Body of pancreas (tissue), 4 donors: Measurements from ENCODE around the gene OTUB2. TPM values are rescaled to one million over a fixed set of nuclear protein-coding genes. Genes with fewer than 3 reads are reported as not detected.

Experiments used
- ATAC-seq: fragments of 150-250 bp; one replicate; pipeline ENCODE4 v1.9.1; 2016
- DNase-seq, 4 donors: peaks; one replicate each; pipeline ENCODE4 v3.0.0-alpha.2; 2019
- H3K27ac ChIP-seq, 4 donors: fragments of 200-600 bp; sonication (generic); 1 replicate in 3 of 4; 2 replicates in 1 of 4; pipeline versions ENCODE4 v1.5.1 to v1.6.1; 2016 to 2019; ENCODE audit warnings: mild to moderate bottlenecking in 1 of 4, mixed read lengths in 1 of 4, moderate library complexity in 1 of 4
- H3K27me3 ChIP-seq, 2 donors: fragments of 200-600 bp; sonication (generic); one replicate each; pipeline ENCODE4 v1.6.0; 2016; ENCODE audit warnings: mild to moderate bottlenecking in 1 of 2
- H3K36me3 ChIP-seq, 2 donors: fragments of 200-600 bp; sonication (generic); replicated peaks in 1 of 2; 2 replicates each; pipeline ENCODE4 v1.5.1; 2016; ENCODE audit warnings: low read depth in 2 of 2; ENCODE audit not compliant: insufficient read depth in 1 of 2
- H3K4me1 ChIP-seq: fragments of 200-600 bp; sonication (generic); one replicate; pipeline ENCODE4 v1.6.0; 2016
- H3K4me3 ChIP-seq, 2 donors: fragments of 200-600 bp; sonication (generic); 1 replicate in 1 of 2; 2 replicates in 1 of 2; pipeline ENCODE4 v1.5.1; 2016 to 2019
- H3K9me3 ChIP-seq, 3 donors: fragments of 200-600 bp; sonication (generic); 1 replicate in 2 of 3; 2 replicates in 1 of 3; pipeline ENCODE4 v1.5.1; 2016
- POLR2A ChIP-seq, 3 donors: fragments of 450-650 bp; IDR thresholded peaks; one replicate each; pipeline ENCODE4 v1.6.1; 2016; ENCODE audit warnings: antibody characterized with exemption in 3 of 3, mild to moderate bottlenecking in 2 of 3
- whole genome bisulfite sequencing, 2 donors: methylation state at CpG; one replicate each; pipeline ENCODE4 v1.1.5; 2017; 5-methylcytosine and 5-hydroxymethylcytosine counted together
- intact Hi-C: fragments of 100-400 bp; cut with DNase I; formaldehyde crosslinking; loops from one replicate; pipeline ENCODE4 v1.15.1; 2023
- total RNA-seq, 2 donors: library from RNA; depleted of rRNA; stranded (reverse); fragments of >200 nt; gene quantifications; one replicate each; pipeline ENCODE4 v1.1.0, GENCODE V29; 2016
- TF ChIP-seq, protein P1 (sequence below), 7 experiments: fragments of 450-650 bp in 4 of 7; fragments of 200-600 bp in 3 of 7; sonication (generic) in 3 of 7; IDR thresholded peaks; one replicate each; pipeline ENCODE4 v1.5.1; 2016 to 2019; ENCODE audit warnings: antibody characterized with exemption in 7 of 7

Gene OTUB2
- total RNA-seq, 2 donors from 2014 or later = 0.33 to 1.8 TPM

DNA sequence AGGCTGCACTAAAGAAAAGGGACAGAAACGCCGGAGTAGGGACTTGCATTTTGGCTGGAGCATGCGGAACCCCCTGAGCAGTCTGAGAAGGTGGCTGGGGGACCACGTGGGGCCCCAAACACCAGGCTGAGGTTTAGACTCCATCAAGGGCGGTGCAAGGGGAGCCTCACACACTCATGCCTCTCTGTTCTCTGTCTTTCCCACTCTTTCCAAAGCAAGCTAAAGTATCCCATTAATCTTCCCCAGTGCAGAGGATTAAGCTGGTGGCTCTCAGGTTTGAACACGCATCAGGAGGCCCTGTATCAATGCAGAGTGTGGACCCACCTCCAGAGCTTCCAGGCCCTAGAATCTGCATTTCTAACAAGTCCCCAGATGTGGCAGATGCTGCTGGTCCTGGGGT is 15.5 kb upstream of the OTUB2 start:
- DNase-seq = no peak
- Histone ChIP-seq H3K27ac (no peak overlapping the region), H3K4me3 (no peak overlapping the region), H3K4me1 (no peaks in the 10 kb centered on the region), H3K27me3 (no peaks in the 10 kb centered on the region), H3K36me3 (no peaks in the 10 kb centered on the region), H3K9me3 (no peaks in the 10 kb centered on the region)
- WGBS, 2 donors = 84 to 85% methylated on average over 6 of the region's 6 CpGs
- no peak for ATAC-seq
- intact Hi-C loops = no loop called here
- TF ChIP-seq, protein P1, sequence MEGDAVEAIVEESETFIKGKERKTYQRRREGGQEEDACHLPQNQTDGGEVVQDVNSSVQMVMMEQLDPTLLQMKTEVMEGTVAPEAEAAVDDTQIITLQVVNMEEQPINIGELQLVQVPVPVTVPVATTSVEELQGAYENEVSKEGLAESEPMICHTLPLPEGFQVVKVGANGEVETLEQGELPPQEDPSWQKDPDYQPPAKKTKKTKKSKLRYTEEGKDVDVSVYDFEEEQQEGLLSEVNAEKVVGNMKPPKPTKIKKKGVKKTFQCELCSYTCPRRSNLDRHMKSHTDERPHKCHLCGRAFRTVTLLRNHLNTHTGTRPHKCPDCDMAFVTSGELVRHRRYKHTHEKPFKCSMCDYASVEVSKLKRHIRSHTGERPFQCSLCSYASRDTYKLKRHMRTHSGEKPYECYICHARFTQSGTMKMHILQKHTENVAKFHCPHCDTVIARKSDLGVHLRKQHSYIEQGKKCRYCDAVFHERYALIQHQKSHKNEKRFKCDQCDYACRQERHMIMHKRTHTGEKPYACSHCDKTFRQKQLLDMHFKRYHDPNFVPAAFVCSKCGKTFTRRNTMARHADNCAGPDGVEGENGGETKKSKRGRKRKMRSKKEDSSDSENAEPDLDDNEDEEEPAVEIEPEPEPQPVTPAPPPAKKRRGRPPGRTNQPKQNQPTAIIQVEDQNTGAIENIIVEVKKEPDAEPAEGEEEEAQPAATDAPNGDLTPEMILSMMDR (IDR thresholded peaks at IDR 0.05) = no peak
- TF ChIP-seq POLR2A (IDR thresholded peaks at IDR 0.05) = no peak

DNA sequence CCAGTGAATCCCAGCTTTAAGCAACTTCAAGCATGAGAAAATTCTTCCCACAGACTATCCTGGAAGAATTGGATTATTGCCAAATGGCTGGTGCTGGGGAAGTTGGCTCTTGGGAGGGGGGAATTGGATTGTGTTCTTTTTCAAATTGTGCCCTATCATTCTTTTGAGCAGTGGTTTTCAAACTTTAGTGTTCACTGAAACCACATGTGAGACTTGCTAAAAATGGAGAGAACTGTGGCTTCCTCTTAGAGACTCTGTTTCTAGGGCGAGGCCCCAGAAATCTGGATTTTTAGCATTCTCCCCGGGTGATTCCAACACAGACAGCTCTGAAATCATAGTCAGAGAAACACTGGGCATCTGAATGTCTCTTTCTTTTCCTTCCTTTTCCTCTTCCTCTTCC is 14.3 kb upstream of the OTUB2 start:
- WGBS, 2 donors = 69 to 76% methylated on average over 2 of the region's 2 CpGs
- H3K27me3 ChIP-seq = no peaks in the 10 kb centered on the region
- no peaks in the 10 kb centered on the region for H3K9me3 ChIP-seq
- ATAC-seq (no peak), DNase-seq (no peak)
- no peak overlapping the region for H3K27ac ChIP-seq
- H3K36me3 ChIP-seq = no peaks in the 10 kb centered on the region
- H3K4me3 ChIP-seq = no peak overlapping the region
- intact Hi-C loops = no loop called here
- TF ChIP-seq, protein P1 (IDR thresholded peaks at IDR 0.05) = no peak
- TF ChIP-seq POLR2A (IDR thresholded peaks at IDR 0.05) = no peak
- H3K4me1 ChIP-seq = no peaks in the 10 kb centered on the region

DNA sequence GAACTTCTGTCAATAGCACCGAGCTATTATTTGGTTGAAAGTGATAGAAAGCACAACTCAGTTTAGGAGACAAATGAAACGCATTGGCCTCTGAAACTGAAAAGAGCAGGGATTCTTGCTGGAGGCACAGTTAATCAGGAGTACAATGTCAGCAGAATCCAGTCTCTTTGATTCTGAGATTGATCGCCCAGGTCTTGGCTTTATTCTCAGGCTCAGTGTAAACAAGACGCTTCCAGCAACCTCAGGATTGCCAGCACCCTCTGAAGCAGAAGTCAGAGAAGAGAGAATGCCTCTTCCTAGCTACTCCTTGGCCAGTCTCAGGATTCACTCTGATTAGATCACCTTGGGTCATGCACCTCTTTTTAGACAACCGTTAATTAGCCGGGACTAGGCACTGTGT is 11.8 kb upstream of the OTUB2 start:
- 64 to 70% methylated on average over 6 of the region's 6 CpGs for WGBS, 2 donors

DNA sequence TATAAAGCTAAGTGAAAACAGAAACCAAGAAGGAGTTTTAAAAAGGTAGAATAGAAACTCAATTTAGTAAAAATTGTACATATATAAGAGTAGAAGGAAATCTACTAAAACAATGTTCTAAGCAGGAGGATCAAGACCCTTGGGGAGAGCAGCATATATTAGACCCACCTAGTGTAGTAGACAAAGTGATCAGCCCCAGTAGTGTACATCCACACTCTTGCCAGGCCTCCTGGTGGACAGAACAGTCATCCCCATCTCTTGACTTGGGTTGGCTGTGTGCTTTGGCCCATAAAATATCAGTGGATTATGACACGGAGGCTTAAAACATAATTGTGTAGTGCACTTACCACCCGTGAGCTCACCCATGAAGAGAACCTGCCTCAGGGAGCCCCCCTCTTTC is 10.9 kb upstream of the OTUB2 start:
- intact Hi-C loops = no loop called here
- WGBS, 2 donors = 89% methylated on average over 2 of the region's 2 CpGs; no CpG with 5 or more reads in 1 of the 2 donors
- no peak overlapping the region for H3K27ac ChIP-seq
- H3K36me3 ChIP-seq = no peaks in the 10 kb centered on the region
- peaks cover 6% of the 10 kb centered on the region for H3K4me1 ChIP-seq
- ATAC-seq (no peak), DNase-seq (no peak)
- H3K27me3 ChIP-seq = no peaks in the 10 kb centered on the region
- TF ChIP-seq POLR2A (IDR thresholded peaks at IDR 0.05) = no peak
- TF ChIP-seq, protein P1 (IDR thresholded peaks at IDR 0.05) = no peak
- H3K4me3 ChIP-seq = no peak overlapping the region
- H3K9me3 ChIP-seq = no peaks in the 10 kb centered on the region

More for the DNA sequence above, 11.8 kb upstream of the OTUB2 start:
- no peak overlapping the region for H3K4me3 ChIP-seq
- TF ChIP-seq, protein P1 (IDR thresholded peaks at IDR 0.05) = no peak
- no peak for TF ChIP-seq POLR2A (IDR thresholded peaks at IDR 0.05)
- no peak for DNase-seq
- H3K36me3 ChIP-seq = no peaks in the 10 kb centered on the region
- no peaks in the 10 kb centered on the region for H3K27me3 ChIP-seq
- H3K9me3 ChIP-seq = no peaks in the 10 kb centered on the region
- intact Hi-C loops = no loop called here
- no peak overlapping the region for H3K27ac ChIP-seq
- ATAC-seq = no peak
- H3K4me1 ChIP-seq = peaks cover 2% of the 10 kb centered on the region

DNA sequence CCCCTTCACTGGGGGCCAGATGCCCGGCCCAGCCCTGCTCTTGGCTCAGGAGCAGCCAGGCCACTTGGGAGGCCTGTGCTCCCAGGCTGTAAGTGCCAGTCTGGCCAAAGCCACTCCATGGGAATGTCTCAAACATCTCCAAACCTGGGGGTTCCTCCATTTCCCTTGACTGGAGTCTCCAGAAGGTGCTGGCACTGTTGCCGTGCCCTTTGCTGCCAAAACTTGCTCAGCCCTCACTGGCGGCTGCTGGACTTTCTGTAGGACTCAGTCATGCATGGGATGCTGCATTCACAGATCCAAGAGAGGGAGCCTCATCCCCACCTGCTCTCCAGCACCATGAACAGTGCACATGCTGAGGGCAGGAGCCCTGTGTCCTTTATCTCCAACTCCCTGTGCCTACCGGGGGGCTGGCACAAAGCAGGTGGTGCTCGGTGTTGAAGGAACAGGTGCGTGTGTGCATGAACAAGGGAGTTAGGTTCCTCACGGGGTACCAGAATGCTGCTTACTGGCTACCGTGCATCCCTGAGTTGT is 9.6 kb upstream of the OTUB2 start:
- intact Hi-C loops = no loop called here
- H3K9me3 ChIP-seq = no peaks in the 10 kb centered on the region
- H3K36me3 ChIP-seq = no peaks in the 10 kb centered on the region
- DNase-seq = no peak
- no peak for ATAC-seq
- H3K27me3 ChIP-seq = no peaks in the 10 kb centered on the region
- H3K4me3 ChIP-seq = no peak overlapping the region
- 84 to 85% methylated on average over 4 to 8 of the region's 8 CpGs for WGBS, 2 donors
- H3K27ac ChIP-seq = no peak overlapping the region
- H3K4me1 ChIP-seq = peaks cover 6% of the 10 kb centered on the region
- TF ChIP-seq, protein P1 (IDR thresholded peaks at IDR 0.05) = no peak
- TF ChIP-seq POLR2A (IDR thresholded peaks at IDR 0.05) = no peak
